Keratinocyte (primary cell): ENCODE data around the gene USP4. TPM values are rescaled to one million over a fixed set of nuclear protein-coding genes. Genes with fewer than 3 reads are reported as not detected.

Experiments
- DNase-seq: peaks from one replicate; pipeline ENCODE4 v3.0.0-alpha.2; 2011; ENCODE audit warnings: low read depth, missing footprints, low spot score
- FAIRE-seq: peaks from 2 replicates; lab custom pipeline; 2011; peaks lifted over from hg19 to GRCh38; lab: Jason Lieb, UNC
- H2AFZ ChIP-seq: 2 replicates; pipeline ENCODE4 v1.6.0; 2012; ENCODE audit warnings: low read length, control low read depth, inconsistent platforms; ENCODE audit not compliant: control insufficient read depth
- H3K27ac ChIP-seq: 2 replicates; pipeline ENCODE4 v1.5.1; 2011; ENCODE audit warnings: low read length; ENCODE audit not compliant: control insufficient read depth, insufficient read depth
- H3K27me3 ChIP-seq: 3 replicates; pipeline ENCODE4 v1.6.0; 2011; ENCODE audit warnings: low read length; ENCODE audit not compliant: control insufficient read depth, insufficient read depth; ENCODE audit errors: extremely low read depth
- H3K36me3 ChIP-seq, 2 experiments: 2 replicates in 1 of 2; 3 replicates in 1 of 2; pipeline ENCODE4 v1.5.1; 2011; ENCODE audit warnings: low read length in 2 of 2, mild to moderate bottlenecking in 1 of 2; ENCODE audit not compliant: control insufficient read depth in 2 of 2, insufficient read depth in 2 of 2; ENCODE audit errors: extremely low read depth in 1 of 2
- H3K4me1 ChIP-seq: 3 replicates; pipeline ENCODE4 v1.5.1; 2011; ENCODE audit warnings: low read length; ENCODE audit not compliant: control insufficient read depth, insufficient read depth; ENCODE audit errors: extremely low read depth
- H3K4me2 ChIP-seq: 3 replicates; pipeline ENCODE4 v1.6.0; 2011; ENCODE audit warnings: low read depth, low read length; ENCODE audit not compliant: control insufficient read depth, insufficient read depth; ENCODE audit errors: extremely low read depth
- H3K4me3 ChIP-seq, 3 experiments: fragments of 200-600 bp in 1 of 3; sonication (generic) in 1 of 3; 2 replicates in 2 of 3; 3 replicates in 1 of 3; pipeline ENCODE4 v1.5.1; 2011 to 2016; ENCODE audit warnings: low read length in 3 of 3, mild to moderate bottlenecking in 3 of 3, control low read depth in 2 of 3, inconsistent platforms in 1 of 3, low read depth in 1 of 3, mixed read lengths in 1 of 3, mixed run types in 1 of 3, moderate library complexity in 1 of 3; ENCODE audit not compliant: control insufficient read depth in 2 of 3, insufficient read depth in 2 of 3; ENCODE audit errors: extremely low read depth in 1 of 3
- H3K79me2 ChIP-seq: 2 replicates; pipeline ENCODE4 v1.6.0; 2012; ENCODE audit warnings: low read length; ENCODE audit not compliant: control insufficient read depth, insufficient read depth
- H3K9ac ChIP-seq: 3 replicates; pipeline ENCODE4 v1.6.0; 2011; ENCODE audit warnings: low read length; ENCODE audit not compliant: control insufficient read depth, insufficient read depth; ENCODE audit errors: extremely low read depth
- H3K9me1 ChIP-seq: 3 replicates; pipeline ENCODE4 v1.6.0; 2011; ENCODE audit warnings: low read length; ENCODE audit not compliant: control insufficient read depth, insufficient read depth; ENCODE audit errors: extremely low read depth
- H3K9me3 ChIP-seq: 2 replicates; pipeline ENCODE4 v1.5.1; 2012; ENCODE audit warnings: low read depth, low read length; ENCODE audit not compliant: control insufficient read depth
- H4K20me1 ChIP-seq: 3 replicates; pipeline ENCODE4 v1.6.0; 2011; ENCODE audit warnings: low read length; ENCODE audit not compliant: control insufficient read depth, insufficient read depth; ENCODE audit errors: extremely low read depth
- CTCF ChIP-seq, 3 experiments: IDR thresholded peaks in 1 of 3; conservative IDR thresholded peaks in 1 of 3; optimal IDR thresholded peaks in 1 of 3; 2 replicates in 2 of 3; 3 replicates in 1 of 3; pipeline versions ENCODE3 to v1.5.1; 2011; ENCODE audit warnings: low read length in 3 of 3, mild to moderate bottlenecking in 3 of 3, moderate library complexity in 2 of 3, control low read depth in 1 of 3, inconsistent platforms in 1 of 3; ENCODE audit not compliant: insufficient read depth in 2 of 3; ENCODE audit errors: extremely low read depth in 1 of 3
- EZH2 ChIP-seq: IDR thresholded peaks from one replicate; pipeline ENCODE4 v1.6.1; 2012; ENCODE audit warnings: inconsistent platforms, mild to moderate bottlenecking, low read length, moderate library complexity
- dilution Hi-C: fragments of 300-500 bp; cut with MboI; formaldehyde crosslinking; loops from one replicate; pipeline ENCODE4 v1.7.0; 2020; ENCODE audit warnings: low sequenced_read_pairs; ENCODE audit not compliant: extremely low pct_ligation_motif_present
- polyA plus RNA-seq, 5 experiments: library from polyadenylated mRNA; depleted of rRNA in 3 of 5; stranded (reverse) in 3 of 5; stranded (forward) in 1 of 5; unstranded in 1 of 5; fragments of >200 nt; gene quantifications; 1 replicate in 1 of 5; 2 replicates in 3 of 5; 3 replicates in 1 of 5; pipeline versions ENCODE4 v1.2.1 to v1.2.3, GENCODE V29; 2011 to 2012; ENCODE audit warnings: missing spikeins in 2 of 5, low read depth in 1 of 5, low replicate concordance in 1 of 5

The USP4 gene
- polyA plus RNA-seq, 1 donor (not counting 4 experiments of a cell fraction or from before 2014, with no cell fraction given): 47.8 TPM

- Histone ChIP-seq H3K27ac (no peak overlapping the region), H3K4me2 (no peak overlapping the region), H3K27me3 (no peaks in the 10 kb centered on the region), H3K36me3 (peaks cover 0 to 3% of the 10 kb centered on the region in 2 experiments), H3K9me1 (no peaks in the 10 kb centered on the region), H3K4me1 (peaks cover 4% of the 10 kb centered on the region), H3K4me3 (no peak overlapping the region), H2AFZ (no peak overlapping the region), H3K9me3 (no peaks in the 10 kb centered on the region), H3K9ac (no peak overlapping the region), H3K79me2 (peaks cover 98% of the 10 kb centered on the region), H4K20me1 (peaks cover 24% of the 10 kb centered on the region)
- dilution Hi-C loops: no loop called here
- FAIRE-seq (no peak), DNase-seq (no peak)
- TF ChIP-seq EZH2 (no peak), CTCF (optimal IDR thresholded peaks at IDR 0.05 in 1 of 3, IDR thresholded peaks at IDR 0.05 in 1 of 3, conservative IDR thresholded peaks at IDR 0.05 in 1 of 3; ENCODE audit: extremely low read depth in 1 of 3, insufficient read depth in 2 of 3, low read length in 3 of 3) (no peak)
Observed at GRCh38 chr3:49386056-49386756, 46.4 kb upstream of the USP4 start.

- H3K36me3 ChIP-seq: peaks cover 0 to 5% of the 10 kb centered on the region in 2 experiments
- peaks cover 98% of the 10 kb centered on the region for H3K79me2 ChIP-seq
- no peak for TF ChIP-seq EZH2
- TF ChIP-seq CTCF (optimal IDR thresholded peaks at IDR 0.05 in 1 of 3, IDR thresholded peaks at IDR 0.05 in 1 of 3, conservative IDR thresholded peaks at IDR 0.05 in 1 of 3; ENCODE audit: extremely low read depth in 1 of 3, insufficient read depth in 2 of 3, low read length in 3 of 3): no peak
- H3K9me3 ChIP-seq: no peaks in the 10 kb centered on the region
- peaks cover 26% of the 10 kb centered on the region for H4K20me1 ChIP-seq
- FAIRE-seq (no peak), DNase-seq (no peak)
- H2AFZ ChIP-seq: no peak overlapping the region
- no peaks in the 10 kb centered on the region for H3K27me3 ChIP-seq
- no peak overlapping the region for H3K4me3 ChIP-seq
- H3K4me1 ChIP-seq: peaks cover 4% of the 10 kb centered on the region
- no peak overlapping the region for H3K27ac ChIP-seq
- no peak overlapping the region for H3K9ac ChIP-seq
- no peak overlapping the region for H3K4me2 ChIP-seq
- no peaks in the 10 kb centered on the region for H3K9me1 ChIP-seq
- dilution Hi-C loops: no loop called here
Observed at GRCh38 chr3:49385617-49386016, 45.8 kb upstream of the USP4 start.
